GM10266 (cell line): ENCODE results near the gene GSE1.

Experiments used
- DNase-seq: peaks from one replicate; pipeline ENCODE4 v3.0.0; 2012; ENCODE audit errors: extremely low spot score
- TF ChIP-seq, protein P1 (sequence below): IDR thresholded peaks from 2 replicates; pipeline ENCODE4 v1.5.1; 2012; ENCODE audit warnings: mild to moderate bottlenecking, low read depth; ENCODE audit not compliant: control insufficient read depth, insufficient read depth; ENCODE audit errors: missing control alignments

GSE1 gene

DNA sequence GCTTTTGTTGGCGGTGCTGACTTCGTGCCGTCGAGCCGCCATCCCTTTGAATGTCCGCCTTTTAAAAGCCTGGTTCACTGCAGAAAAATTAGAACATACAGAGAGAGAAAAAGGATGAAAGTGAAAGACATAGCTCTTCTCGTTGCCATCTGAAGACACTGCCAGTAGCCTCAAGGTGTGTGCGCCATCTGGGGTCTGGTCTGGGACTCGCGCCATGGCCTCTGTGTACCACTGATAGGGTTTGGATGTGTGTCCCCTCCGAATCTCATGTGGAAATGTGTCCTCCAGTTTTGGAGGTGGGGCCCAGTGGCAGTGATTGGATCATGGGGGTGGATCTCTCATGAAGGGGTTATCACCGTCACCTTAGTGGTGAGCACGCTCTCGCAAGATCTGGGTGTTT, 15.5 kb downstream of the GSE1 start:
- no peak for DNase-seq
- TF ChIP-seq, protein P1, sequence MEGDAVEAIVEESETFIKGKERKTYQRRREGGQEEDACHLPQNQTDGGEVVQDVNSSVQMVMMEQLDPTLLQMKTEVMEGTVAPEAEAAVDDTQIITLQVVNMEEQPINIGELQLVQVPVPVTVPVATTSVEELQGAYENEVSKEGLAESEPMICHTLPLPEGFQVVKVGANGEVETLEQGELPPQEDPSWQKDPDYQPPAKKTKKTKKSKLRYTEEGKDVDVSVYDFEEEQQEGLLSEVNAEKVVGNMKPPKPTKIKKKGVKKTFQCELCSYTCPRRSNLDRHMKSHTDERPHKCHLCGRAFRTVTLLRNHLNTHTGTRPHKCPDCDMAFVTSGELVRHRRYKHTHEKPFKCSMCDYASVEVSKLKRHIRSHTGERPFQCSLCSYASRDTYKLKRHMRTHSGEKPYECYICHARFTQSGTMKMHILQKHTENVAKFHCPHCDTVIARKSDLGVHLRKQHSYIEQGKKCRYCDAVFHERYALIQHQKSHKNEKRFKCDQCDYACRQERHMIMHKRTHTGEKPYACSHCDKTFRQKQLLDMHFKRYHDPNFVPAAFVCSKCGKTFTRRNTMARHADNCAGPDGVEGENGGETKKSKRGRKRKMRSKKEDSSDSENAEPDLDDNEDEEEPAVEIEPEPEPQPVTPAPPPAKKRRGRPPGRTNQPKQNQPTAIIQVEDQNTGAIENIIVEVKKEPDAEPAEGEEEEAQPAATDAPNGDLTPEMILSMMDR: no peak

DNA sequence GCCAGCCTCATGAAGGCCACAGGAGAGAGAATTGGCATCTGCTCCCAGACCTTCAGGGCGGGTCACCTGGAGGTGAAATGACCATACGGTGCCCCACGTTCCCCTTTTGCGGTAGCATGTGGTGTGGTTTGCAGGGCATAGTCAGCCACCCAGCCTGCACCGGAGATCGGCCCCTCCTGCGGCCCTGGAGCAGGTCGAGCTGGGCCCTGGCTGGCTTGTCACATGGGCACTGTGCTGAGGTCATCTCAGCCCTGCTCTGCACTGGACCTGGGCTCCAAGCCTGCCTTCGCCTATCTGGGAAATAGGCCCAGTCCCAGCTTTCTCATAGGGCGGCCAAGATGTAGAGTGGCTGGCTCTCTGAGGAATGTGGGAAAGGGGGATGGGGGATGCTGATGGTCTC, 16.2 kb downstream of the GSE1 start:
- TF ChIP-seq, protein P1: no peak
- no peak for DNase-seq

DNA sequence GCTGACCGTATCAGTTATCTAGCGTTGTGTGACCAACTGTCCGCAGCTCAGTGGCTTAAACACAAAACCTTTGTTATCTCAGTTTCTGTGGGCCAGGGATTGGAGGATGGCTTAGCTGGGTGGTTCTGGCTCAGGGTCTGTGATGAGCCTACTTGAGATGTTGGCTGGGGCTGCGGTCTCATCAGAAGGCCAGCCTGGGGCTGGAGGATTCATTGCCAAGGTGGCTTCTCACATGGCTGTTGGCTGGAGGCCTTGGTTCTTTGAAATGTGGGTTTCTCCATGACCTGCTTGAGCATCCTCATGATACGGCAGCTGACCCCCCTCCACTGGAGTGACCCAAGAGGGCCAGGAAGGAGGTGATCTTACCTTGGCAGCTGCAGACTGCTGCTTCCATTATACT, 16.7 kb downstream of the GSE1 start:
- no peak for DNase-seq
- TF ChIP-seq, protein P1: no peak

DNA sequence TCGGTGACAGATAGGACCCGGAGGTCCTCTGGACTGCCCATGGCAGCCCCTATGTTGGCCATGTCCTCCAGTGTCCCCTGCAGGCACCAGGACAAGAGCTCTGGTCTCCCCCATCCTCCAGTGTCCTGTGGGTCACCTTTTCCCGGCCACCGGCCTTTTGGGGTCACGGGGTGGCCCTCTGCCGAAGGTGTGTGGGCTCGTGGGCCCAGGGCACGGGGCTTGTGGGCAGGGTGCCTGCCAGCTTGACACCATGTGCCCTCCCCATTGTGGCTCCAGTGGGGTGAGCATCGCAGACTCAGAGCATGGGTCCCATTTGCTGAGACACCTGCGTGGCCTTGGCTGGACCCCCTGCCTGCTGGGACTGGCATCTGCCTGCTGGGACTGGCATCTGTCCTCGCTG, 18.1 kb downstream of the GSE1 start:
- no peak for DNase-seq
- TF ChIP-seq, protein P1: no peak

DNA sequence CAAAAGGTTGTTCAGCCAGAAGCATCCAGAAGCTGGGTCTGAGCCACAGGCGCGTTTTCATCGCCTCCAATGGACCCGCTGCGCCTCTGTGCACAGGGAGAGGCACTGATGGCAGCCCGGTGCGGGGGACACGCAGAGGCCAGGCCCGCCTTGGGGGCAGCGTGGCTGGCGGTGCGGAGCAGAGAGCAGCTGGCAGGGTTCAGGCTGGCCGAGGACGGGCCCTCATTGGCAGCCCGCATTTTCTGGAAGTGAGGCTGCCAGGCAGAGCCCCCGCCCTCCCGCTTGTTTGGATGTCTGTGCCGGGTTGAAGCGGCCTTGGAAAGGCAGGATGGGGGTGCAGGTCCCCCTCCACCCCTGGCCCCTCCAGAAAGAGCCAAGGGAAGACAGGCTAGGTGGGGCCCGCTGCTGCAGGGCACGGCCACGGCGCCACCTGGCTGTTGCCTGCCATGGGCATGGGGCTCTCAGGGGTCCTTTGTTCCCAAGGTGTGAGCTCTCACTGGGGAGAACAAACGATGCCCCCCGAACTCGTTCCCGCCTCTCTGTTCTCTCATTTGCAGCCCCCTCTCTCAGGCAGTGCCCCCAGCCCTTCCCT, 18.8 kb downstream of the GSE1 start:
- TF ChIP-seq, protein P1: no peak
- DNase-seq: no peak

DNA sequence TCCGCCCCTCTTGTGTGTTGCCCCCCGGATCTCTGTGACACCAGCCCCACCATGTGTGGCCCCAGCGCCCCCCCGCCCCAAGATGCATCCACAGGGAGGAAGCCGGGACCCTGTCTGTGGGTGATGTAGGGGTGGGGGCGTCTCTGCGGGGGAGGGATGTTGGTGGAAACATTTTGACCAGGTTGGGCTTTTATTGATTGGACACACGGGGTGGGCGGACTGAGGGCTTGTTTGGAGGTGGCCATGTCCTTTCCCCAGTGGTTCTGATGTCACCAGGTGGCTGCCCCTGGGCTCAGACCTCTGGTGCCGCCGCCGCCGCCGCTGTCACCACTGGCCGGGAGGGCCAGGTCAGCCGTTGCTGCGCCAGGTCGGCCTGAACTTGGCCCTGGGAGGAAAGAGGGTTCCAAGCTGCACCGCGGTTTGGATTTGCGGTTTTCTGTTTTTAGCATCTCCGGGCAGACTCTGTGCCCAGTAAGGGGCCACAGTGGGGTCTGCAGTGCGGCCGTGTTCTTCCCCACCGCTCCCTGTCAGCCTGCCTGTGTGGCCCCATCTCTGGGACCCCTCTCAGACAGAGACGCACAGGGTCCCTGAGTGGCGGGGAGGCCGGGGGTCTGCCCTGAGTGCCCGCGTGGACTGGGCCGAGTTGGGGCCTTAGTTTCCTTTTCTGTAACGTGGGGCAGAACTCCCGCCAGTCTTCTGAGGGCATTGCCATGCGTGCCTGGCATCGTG, 19.8 kb downstream of the GSE1 start:
- no peak for DNase-seq
- TF ChIP-seq, protein P1: no peak

DNA sequence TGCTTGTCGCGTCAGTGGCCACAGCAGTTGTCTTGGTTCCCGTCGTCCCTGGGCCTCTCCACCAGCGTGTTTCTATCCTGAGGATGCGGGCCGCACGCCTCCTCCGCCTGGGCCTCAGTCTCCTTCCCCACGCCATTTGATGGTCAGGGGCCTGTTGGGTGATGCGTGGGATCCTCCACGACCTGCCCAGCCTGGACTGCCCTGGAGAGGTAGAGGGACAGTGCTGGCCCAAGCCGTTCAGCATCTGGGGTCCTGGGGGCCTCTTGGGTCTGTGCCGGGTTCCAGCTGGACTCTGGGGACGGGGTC, 20.3 kb downstream of the GSE1 start:
- no peak for DNase-seq
- TF ChIP-seq, protein P1: no peak
